HG02571 (cell line): ENCODE data around the gene C20orf144.

Source experiments
- ATAC-seq: cut with Tn5 transposase; IDR thresholded peaks from one replicate; pipeline ENCODE4 v1.9.1; 2021; ENCODE audit warnings: mild to moderate bottlenecking, moderate library complexity; ENCODE audit not compliant: unreplicated experiment

C20orf144 gene

DNA sequence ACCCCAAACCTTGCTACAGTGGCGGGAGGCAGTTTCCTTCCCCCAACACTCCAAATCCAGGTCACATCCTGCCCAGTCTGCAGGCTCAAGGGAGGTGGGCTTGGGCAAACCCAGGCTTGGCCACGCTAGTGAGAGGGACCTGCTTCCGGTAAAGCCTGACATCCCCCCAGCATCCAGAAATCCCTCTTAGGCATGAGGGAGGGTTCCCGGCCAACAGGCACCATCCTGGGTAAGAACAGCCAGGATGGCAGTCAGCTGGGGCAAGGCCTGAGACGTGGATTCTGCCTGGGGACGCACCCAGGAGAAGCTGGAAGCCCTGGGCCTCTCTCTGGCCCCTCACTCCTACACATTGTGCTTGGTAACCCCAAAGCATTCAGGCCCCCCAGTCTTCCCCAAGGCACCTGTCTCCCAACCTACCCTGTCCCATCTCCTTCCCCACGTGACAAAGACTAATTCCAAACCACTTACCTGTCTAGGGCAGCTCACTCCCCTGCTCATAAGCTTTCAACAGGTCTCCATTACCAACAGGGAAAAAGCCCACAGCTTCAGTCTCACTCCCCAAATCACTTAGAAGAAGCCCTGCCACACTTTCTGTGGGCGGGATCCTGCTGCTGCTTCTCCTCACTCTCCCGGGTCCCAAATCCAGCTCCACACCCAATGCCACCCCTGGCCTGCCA, 2.1 kb downstream of the C20orf144 start:
- ATAC-seq, result no peak

DNA sequence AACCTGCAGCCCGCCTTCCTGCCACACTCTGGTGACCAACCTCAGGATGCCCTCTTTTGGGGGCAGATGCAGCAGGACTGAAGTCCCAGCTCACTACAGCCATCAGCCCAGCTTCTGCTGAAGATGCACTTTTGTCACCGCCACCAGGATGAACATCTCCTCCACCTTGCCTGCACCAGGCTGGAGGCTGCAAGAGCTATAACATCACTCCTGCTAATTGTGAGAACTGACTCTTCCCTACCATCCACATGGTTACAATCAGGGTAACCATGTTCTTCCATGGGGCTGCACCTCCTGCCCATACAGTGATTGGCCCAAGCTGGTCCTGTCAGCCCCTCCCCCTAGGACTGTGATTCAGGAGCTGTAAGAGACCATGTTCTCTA, 2.6 kb downstream of the C20orf144 start:
- ATAC-seq, result no peak

DNA sequence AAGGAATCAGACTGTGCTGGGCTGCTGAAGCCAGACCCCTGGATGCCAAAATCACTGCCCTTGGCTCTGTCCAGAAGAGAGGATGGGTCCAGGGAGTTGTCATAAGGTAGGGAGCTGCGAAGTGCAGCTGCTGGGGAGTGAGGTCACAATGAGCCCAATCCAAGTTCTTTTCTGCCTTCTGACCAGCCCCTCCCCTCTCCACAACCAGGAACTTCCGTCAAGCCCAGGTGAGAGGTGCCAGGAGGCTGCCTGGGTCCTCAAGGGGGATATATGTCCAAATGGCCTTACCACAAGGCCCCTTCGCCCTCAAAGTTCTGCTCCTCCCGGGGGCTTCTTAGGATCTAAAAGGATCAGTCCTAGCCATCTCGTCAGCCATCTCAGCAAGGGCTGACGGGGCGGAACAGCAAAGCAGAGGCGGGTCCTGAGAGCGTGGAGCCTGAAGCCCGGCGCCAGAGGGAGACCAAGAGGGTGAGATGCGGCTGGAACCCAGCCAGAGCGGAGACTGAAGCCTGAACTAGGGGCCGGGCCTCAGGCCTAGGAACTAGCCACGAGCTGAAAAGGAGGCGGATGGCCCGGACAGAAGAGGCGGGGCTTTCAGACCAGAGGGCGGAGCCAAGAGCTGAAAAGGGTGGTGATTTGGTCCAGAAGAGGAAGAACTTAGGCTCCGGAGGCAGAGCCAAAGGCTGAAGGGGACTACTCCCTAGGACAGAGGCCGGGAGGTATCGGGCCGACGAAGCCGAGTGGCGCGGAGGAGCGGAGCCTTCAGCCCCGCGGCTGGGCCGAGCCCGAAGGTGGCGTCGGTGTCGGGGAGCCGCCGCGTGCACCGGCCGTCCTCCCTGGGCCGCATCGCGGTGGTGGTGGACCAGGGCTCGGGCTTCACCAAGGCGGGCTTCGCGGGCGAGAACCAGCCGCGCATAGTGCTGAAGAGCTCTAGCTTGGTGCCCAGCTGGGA, 4.4 kb downstream of the C20orf144 start, which contains the start of gene ACTL10:
TSS of gene ACTL10 (plus strand) at position 651 of the 952 bp plus-strand sequence. CDS start 555 bp downstream, outside the sequence.
- ATAC-seq, result peak; percentile 65

DNA sequence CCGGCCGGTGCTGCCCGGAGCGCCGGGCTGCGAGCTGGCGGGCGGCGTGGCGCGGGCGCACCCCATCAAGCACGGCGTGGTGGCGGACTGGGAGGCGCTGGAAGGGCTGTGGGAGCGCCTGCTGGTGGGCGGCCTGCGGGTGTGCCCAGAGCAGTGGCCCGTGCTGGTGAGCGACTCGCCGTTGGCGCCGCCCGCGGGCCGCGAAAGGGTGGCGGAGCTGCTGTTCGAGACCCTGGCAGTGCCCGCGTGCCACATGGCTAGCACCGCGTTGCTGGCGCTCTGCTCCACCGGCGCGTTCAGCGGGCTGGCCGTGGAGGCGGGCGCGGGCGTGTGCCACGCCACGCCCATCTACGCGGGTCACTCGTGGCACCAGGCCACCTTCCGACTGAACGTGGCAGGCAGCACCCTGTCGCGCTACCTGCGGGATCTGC, 5.1 kb downstream of the C20orf144 start:
- peak; percentile 4 for ATAC-seq

DNA sequence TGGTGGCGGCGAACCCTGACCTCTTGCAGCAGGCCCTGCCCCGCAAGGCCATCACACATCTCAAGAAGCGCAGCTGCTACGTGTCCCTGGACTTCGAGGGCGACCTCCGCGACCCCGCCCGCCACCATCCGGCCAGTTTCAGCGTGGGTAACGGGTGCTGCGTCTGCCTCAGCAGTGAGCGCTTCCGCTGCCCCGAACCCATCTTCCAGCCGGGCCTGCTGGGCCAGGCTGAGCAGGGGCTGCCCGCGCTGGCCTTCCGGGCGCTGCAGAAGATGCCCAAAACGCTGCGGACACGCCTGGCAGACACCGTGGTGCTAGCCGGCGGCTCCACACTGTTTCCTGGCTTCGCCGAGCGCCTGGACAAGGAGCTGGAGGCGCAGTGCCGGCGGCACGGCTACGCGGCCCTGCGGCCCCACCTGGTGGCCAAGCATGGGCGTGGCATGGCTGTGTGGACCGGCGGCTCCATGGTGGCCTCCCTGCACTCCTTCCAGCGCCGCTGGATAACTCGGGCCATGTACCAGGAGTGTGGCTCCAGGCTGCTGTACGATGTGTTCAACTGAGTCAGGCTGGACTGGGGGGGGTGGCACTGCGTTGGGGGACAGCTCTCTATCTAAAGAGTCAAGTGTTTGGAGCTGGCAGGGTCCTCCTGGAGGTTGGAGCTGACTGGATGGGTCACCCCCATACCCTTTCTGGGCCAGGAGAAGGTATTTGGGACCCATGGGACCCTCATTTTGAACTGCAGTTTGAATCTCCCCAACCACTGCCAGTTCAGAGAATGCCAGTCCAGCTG, 5.7 kb downstream of the C20orf144 start:
- ATAC-seq, result peak; percentile 30

DNA sequence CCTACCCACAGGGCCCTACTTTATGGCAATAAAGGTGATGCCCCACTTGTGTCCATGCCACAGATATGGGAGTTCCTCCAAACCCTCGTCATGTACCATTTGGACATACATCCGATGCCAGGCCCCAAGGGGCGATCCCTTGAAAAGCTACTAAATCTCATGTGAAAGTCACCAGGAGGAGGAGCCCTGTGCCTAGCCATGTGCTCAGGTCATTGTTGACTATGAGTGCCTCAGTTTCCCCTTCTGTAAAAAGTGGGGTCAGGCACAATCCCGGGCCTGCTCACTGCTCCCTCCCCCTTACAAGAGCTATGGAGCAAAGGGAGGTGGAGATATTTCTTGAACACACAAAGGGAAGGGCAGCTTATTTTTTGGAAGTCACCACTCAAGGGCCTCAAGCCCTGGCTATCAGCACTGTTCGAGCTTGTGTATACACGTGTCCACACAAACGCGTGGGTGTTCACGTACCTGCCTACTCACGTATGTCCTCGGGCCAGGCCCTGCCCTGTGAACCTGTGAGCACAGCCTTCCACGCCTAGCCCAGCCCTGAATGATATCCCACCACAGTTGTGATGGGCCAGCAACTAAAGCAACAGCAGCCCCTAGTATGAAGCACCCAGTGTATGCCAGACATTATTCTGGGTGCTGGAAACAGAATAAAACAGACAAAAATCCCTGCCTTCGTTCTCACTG, 6.5 kb downstream of the C20orf144 start:
- ATAC-seq, result no peak

DNA sequence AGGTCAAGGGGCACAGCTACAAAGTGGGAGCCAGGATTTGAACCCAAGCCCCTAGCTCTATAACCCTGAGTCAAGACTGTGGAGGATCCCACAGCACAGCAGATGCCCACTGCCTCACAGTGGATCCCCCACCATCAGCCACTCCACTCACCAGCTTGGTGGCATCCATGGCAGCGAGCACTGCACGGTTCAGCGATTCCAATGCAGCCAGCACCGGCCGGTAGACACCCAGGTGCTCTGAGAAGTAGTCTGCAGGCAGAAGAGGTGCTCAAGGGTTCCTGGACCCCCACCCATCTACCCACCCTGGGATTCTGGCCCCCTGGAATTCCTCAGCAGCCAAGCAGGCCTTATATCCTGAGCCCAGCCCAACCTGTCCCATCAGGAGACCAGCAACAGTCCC, 7.1 kb downstream of the C20orf144 start:
- no peak for ATAC-seq

DNA sequence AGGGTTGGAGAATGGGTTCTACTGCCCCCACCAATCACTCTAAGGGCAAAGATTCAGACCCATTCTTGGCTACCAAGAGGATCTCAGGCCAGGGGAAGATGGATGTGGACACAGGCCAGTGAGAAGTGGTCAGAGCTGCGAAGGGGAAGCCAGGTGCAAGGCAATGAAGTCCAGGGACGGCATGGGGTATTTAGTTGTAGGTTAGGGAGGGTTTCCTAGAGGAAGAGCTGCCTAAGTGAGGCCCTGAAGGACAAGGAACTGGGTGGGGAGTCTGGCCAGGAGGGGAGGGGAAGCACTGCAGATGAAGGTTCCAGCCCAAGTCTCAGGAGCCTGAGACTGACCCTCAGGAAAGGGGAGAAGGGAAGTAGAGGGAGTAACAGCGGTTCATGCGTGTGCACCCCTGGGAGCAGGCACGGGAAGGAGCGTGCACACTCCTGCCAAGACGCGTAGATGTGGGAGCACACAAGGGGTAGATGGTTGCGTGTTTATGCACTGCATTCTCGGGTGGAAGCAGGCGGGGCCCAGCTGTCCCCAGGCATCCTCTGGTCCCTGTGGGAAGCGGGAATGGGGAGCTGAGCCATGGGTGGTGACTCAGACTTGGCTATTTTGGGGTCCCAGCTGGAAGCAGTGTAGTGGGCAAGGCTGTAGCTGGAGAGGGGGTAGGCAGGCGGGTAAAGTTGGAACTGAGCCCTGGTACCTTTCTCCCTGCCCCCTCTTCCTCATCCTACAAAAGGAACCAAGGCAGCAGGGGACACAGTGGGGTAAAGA, 7.9 kb downstream of the C20orf144 start:
- no peak for ATAC-seq

DNA sequence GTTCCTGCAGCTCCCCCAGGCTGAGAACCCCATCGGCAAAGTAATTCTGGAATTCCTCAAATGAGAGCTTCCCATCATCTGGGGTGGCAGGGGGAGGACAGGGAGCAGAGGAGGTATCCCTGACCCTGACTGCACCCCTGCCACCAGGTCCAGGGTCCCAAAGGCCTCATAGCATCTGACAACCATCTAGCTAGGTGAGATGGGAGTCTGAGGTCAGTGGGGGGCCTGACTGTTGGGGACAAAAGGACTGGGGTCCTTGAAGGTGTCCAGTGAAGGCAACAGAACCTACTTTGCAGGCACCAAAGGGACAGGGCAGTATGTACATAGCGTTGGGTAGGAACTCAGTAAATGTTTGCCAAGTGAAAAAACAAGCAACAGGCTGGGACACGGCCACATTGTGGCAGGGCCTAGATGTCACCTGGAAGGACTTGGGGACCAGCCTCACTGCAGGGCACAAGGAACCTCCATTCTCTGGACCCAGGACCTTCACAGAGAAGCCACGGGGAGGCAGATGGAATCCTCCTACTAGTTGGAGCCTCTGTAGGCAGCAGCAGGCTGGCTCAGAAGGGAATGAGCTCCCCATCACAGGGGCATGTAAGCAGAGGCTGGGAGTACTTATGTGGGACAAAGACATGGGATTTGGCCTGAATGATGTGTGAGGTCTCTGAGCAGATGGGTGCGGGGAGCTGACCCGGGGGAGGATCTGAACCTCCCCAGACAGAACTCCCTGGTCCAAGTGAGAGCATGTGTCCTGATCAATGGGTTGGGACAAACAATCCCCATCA, 8.8 kb downstream of the C20orf144 start:
- no peak for ATAC-seq

DNA sequence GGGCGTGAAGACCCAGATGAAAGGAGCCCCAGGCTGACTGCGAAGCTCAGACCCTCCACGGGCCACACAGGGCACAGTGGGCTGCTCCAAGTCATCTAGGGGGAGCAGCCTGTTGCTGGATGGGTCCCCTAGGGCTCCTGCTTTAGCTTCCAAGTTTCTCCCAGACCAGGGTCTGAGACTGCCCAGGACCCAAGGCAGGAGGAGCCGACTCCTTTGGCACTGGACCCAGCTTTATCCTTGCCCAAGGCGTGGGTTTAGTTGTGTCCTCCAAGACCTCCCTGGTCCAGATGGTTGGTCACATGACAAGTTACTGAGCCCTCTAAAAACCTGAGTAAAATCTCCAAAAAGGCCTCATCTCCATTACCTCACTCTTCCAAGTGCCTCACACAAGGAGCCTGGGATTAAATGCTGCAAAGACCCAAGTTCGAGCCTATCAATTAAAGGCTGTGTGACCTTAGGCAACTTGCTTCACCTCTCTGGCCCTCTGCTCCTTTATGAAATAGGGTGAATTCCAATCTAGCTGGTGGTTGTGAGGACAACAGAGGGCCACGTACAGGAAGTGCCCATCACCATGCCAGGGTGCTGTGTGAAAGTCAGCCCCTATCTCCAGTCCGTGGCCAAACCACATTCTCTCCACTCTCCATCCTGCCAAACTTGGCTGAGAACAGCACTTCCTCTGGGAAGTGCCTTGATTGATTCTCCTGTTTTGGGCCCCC, 9.6 kb downstream of the C20orf144 start:
- no peak for ATAC-seq

DNA sequence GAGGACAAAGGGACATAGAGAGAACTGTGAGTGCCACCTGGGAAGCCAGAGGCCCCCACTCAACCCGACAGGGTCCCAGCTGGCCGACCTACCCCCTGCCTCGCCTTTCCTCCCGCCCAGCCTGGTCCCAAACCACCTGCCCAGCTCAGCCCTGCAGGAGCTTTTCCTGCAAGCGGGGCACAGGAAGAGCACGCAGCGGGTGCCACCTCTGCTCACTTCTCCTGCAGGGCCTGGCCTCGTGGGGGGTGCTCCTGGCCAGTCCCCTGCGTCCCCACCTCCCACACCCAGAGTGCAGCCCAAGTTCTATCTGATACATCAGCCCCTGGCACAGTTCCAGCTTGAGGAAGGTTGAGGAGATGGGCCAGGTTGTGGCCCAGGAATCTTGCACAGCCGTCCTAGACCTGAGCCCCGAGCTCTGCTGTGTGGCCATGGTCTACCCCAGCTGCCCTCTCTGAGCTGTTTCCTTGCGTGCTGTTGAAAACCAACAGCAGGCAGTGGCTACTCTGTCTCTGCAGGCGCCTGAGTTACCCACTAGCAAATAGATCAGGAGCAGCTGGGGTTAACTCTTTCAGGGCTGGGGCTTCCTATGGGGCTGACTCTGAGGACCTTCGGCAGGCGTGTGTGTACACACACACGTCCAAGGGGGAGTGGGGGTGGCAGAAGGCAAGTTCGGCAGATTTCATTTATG, 10.4 kb downstream of the C20orf144 start:
- no peak for ATAC-seq

DNA sequence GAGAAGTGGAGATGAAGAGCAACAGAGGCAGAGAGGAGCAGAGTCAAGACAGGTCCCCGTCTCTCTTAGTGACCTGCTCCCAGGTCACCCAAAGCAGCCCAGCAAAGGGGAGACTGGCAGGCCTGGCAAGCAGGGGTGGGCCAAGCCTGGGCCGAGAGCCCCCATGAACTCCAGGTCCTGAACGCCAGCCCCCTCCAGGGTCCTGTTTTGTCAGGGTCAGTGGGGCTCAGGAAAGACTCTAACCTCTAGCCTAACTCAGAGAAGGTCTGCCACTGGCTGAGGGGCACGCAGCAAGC, 10.9 kb downstream of the C20orf144 start:
- ATAC-seq, result no peak

DNA sequence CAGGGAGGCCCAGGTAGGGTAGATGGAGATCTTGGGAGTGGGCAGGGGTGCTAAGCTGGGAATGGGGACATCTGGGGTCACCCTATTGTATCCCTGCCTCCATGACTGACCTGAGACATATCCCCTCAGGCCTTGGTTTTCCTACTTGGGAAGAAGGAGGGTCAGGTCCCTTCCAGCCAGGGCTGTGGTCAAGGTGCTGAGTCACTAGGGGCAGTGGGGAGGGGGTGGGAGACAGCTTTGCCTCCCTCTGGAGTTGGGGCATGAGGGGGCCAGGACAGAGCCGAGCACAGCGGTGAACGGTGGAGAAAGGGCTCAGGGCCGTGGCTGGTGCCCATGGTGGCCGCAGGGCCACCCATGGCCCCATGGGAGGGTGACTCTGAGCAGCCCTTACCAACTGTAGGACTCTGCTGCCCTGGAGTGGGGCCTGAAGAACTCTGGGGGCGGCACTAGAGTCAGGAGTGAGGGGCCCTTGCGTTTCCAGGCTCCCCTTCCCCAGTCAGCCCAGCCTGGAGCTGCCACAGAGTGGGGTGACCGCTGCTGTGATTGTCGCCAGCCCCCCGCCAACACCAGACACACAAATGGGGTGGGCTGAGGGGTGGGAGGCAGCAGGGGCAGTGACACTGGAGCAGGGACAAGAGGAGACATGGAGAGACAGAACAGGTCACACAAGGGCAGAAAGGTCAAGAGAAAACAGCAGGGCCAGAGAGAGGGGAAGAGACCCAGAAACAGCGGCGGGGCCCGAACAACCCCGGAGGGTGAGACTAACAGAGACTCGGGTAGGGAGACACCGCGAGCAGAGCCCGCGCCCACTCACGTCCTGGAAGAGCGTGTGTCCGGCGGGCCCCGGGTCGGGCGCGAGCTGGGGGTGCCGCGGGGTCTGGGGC, 11.5 kb downstream of the C20orf144 start:
- ATAC-seq, result peak; percentile 16

DNA sequence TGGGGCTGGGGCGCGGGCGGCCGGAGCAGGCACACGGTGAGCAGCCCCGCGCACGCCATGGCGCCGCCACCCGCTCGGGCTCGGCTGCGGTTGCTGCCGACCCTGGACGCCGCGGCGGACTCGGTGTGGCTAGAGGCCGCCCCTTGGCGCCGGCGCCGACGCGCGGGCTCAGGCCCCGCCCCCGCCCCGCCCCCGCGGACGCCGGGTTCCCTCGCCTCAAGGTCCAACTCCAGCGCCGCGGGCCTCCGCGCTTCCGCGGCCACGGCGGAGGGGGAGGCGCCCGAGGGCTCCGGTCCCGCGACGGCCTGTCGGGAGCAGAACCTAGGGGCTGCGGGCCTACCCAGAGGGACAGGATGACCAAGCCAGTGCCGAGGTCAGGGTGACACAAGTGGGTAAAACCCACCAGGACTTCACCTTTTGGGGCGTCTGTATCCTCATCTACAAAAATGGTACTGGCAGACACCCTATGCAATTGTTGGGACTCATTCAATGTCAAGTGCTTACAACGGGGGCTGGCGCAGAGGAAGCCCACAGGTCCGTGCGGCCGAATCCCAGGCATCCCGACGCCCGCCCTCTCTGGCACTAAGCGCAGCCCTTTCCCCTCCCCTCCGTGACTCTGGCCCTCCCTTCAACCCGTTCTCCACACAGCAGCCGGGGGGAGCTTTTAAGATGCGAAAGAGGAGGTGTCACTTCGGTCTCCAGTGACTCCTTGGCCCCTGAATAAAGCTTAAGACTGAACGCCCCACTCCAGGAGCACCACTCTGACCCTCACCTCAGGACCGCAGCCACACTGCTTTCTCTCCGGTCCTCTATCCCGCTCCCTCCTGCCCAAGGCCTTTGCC, 12.4 kb downstream of the C20orf144 start, which contains the start of gene NECAB3:
TSS of gene NECAB3 (minus strand) at position 135 of the 842 bp plus-strand sequence. CDS start at position 59, 76 bp downstream.
- ATAC-seq, result peak; percentile 58

DNA sequence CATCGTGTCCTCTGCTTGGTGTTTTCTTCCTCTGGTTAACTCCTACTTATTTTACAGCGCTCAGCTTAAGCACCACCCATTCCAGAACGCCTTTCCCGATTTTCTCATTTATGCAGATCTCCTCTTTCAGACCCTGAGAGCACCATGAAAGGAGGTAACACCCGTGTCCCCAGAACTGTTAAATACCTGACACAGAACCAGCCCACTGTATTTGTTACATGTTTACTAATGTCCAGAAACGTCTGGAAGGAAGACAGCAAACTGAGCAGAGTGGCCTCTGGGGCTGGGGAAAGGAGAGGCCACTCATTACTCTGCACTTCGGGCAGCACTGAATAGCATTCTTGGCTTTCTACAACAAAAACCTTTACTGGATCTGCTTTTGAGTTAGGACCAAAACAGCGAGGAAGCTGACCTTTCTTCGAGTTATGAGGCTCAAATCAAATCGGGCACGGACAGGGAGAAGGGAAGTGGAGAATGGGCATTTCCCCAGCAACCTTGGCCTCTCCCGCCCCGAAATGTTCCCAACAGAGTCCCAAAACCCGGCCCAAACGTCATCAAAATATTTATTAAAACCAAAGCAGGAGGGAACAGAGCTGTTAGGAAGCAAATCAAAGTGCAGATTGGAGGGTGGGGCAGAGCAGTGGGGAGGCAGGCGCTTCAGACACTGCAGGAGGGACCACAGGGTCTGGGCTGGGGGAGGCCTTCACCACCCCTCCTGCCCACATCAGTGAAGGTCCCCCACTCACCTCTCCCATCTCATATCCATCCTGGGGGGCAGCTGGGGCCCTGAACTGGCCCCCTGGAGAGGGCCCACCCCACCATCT, 13.2 kb downstream of the C20orf144 start:
- no peak for ATAC-seq
